Vagina (tissue), 2 donors: ENCODE results near the gene MRPL10.

ENCODE experiments used
- CTCF ChIP-seq, 3 experiments: fragments of 450-650 bp in 2 of 3; fragments of 200-600 bp in 1 of 3; sonication (generic) in 1 of 3; IDR thresholded peaks; one replicate each; pipeline ENCODE4 v1.5.1; 2017 to 2019; ENCODE audit warnings: antibody characterized with exemption in 3 of 3, mild to moderate bottlenecking in 2 of 3, moderate library complexity in 2 of 3
- POLR2A ChIP-seq, 2 donors: fragments of 450-650 bp; IDR thresholded peaks; one replicate each; pipeline ENCODE4 v1.6.1; 2017; ENCODE audit warnings: antibody characterized with exemption in 2 of 2, mild to moderate bottlenecking in 2 of 2, moderate library complexity in 2 of 2
- POLR2AphosphoS5 ChIP-seq, 2 donors: sonication (generic); formaldehyde crosslinking; IDR thresholded peaks; one replicate each; pipeline ENCODE4 v1.9.0; 2017; ENCODE audit warnings: antibody characterized with exemption in 2 of 2, mild to moderate bottlenecking in 2 of 2, low read depth in 1 of 2; ENCODE audit not compliant: insufficient read depth in 1 of 2

GRCh38 chr17:47822785-47823184, 8.6 kb downstream of the MRPL10 start:
- no peak for TF ChIP-seq POLR2A (IDR thresholded peaks at IDR 0.05)
- TF ChIP-seq CTCF (IDR thresholded peaks at IDR 0.05), result no peak
- TF ChIP-seq POLR2AphosphoS5 (IDR thresholded peaks at IDR 0.05; ENCODE audit: insufficient read depth in 1 of 2, low read depth in 1 of 2), result no peak
